Suprapubic skin (tissue), 4 donors: ENCODE measurements around the gene ADGRG1. TPM values are rescaled to one million over a fixed set of nuclear protein-coding genes. Genes with fewer than 3 reads are reported as not detected.

ENCODE experiments used
- DNase-seq, 2 donors: peaks; one replicate each; pipeline ENCODE4 v3.0.0-alpha.2; 2019; ENCODE audit warnings: low spot score in 2 of 2
- H3K27ac ChIP-seq: fragments of 200-600 bp; sonication (generic); one replicate; pipeline ENCODE4 v1.5.1; 2019
- H3K27me3 ChIP-seq: fragments of 200-600 bp; sonication (generic); one replicate; pipeline ENCODE4 v1.5.1; 2019
- H3K36me3 ChIP-seq: fragments of 200-600 bp; sonication (generic); one replicate; pipeline ENCODE4 v1.5.1; 2019
- H3K4me1 ChIP-seq: fragments of 200-600 bp; sonication (generic); one replicate; pipeline ENCODE4 v1.5.1; 2019
- H3K4me3 ChIP-seq: fragments of 200-600 bp; sonication (generic); one replicate; pipeline ENCODE4 v1.5.1; 2019; ENCODE audit warnings: mild to moderate bottlenecking
- H3K9me3 ChIP-seq: fragments of 200-600 bp; sonication (generic); one replicate; pipeline ENCODE4 v1.5.1; 2019
- CTCF ChIP-seq, 2 donors: fragments of 200-600 bp in 1 of 2; fragments of 450-650 bp in 1 of 2; sonication (generic) in 1 of 2; IDR thresholded peaks; one replicate each; pipeline ENCODE4 v1.5.1; 2016 to 2019; ENCODE audit warnings: antibody characterized with exemption in 2 of 2, mild to moderate bottlenecking in 1 of 2, moderate library complexity in 1 of 2
- EP300 ChIP-seq: sonication (generic); formaldehyde crosslinking; IDR thresholded peaks from one replicate; pipeline ENCODE4 v1.6.1; 2017; ENCODE audit warnings: antibody characterized with exemption
- POLR2A ChIP-seq, 2 donors: fragments of 450-650 bp; IDR thresholded peaks; one replicate each; pipeline ENCODE4 v1.6.1; 2017; ENCODE audit warnings: antibody characterized with exemption in 2 of 2, mild to moderate bottlenecking in 2 of 2, moderate library complexity in 2 of 2
- POLR2AphosphoS5 ChIP-seq, 3 donors: sonication (generic); formaldehyde crosslinking; IDR thresholded peaks; one replicate each; pipeline ENCODE4 v1.6.1; 2017; ENCODE audit warnings: antibody characterized with exemption in 3 of 3
- WGBS: methylation state at CpG from one replicate; pipeline ENCODE4 v1.1.5; 2018; 5-methylcytosine and 5-hydroxymethylcytosine counted together
- total RNA-seq, 4 donors: library from RNA; depleted of rRNA; stranded (reverse); fragments of >200 nt; gene quantifications; one replicate each; pipeline ENCODE4 v1.1.0, GENCODE V29; 2016

Gene ADGRG1
- total RNA-seq, 4 donors from 2014 or later, result 107 to 202 (median 139) TPM

- TF ChIP-seq POLR2AphosphoS5 (IDR thresholded peaks at IDR 0.05) (no peak), CTCF (IDR thresholded peaks at IDR 0.05) (no peak), POLR2A (IDR thresholded peaks at IDR 0.05) (no peak), EP300 (no peak)
- Histone ChIP-seq H3K27me3 (no peaks in the 10 kb centered on the region), H3K4me1 (no peaks in the 10 kb centered on the region), H3K4me3 (no peak overlapping the region), H3K36me3 (no peaks in the 10 kb centered on the region), H3K27ac (no peak overlapping the region), H3K9me3 (no peaks in the 10 kb centered on the region)
- WGBS, result 93% methylated on average over 17 of the region's 17 CpGs
- DNase-seq, result peak in 1 of 2 donors; percentile 40
These were observed 69.6 kb downstream of the ADGRG1 start for GRCh38 chr16:57697896-57698537.

- TF ChIP-seq POLR2A (IDR thresholded peaks at IDR 0.05), result no peak
- no peak overlapping the region for H3K27ac ChIP-seq
- H3K4me3 ChIP-seq, result no peak overlapping the region
- WGBS, result 77% methylated on average over 6 of the region's 16 CpGs
- H3K36me3 ChIP-seq, result no peaks in the 10 kb centered on the region
- no peaks in the 10 kb centered on the region for H3K9me3 ChIP-seq
- no peaks in the 10 kb centered on the region for H3K27me3 ChIP-seq
- H3K4me1 ChIP-seq, result no peaks in the 10 kb centered on the region
- peak in 1 of 2 donors; percentile 36 for DNase-seq
These were observed 70.5 kb downstream of the ADGRG1 start for GRCh38 chr16:57698812-57699405.

- no peak overlapping the region for H3K27ac ChIP-seq
- WGBS, result 100% methylated on average over 1 of the region's 3 CpGs
- no peaks in the 10 kb centered on the region for H3K9me3 ChIP-seq
- TF ChIP-seq POLR2AphosphoS5 (IDR thresholded peaks at IDR 0.05) (no peak), CTCF (IDR thresholded peaks at IDR 0.05) (no peak), POLR2A (IDR thresholded peaks at IDR 0.05) (no peak)
- no peak overlapping the region for H3K4me3 ChIP-seq
- H3K4me1 ChIP-seq, result no peaks in the 10 kb centered on the region
- no peaks in the 10 kb centered on the region for H3K36me3 ChIP-seq
- H3K27me3 ChIP-seq, result no peaks in the 10 kb centered on the region
- peak in 1 of 2 donors; percentile 20 for DNase-seq
These were observed 71.1 kb downstream of the ADGRG1 start for GRCh38 chr16:57699481-57699880.

GRCh38 chr16:57699899-57700298, 71.5 kb downstream of the ADGRG1 start:
- Histone ChIP-seq H3K9me3 (no peaks in the 10 kb centered on the region), H3K36me3 (no peaks in the 10 kb centered on the region), H3K4me1 (no peaks in the 10 kb centered on the region), H3K4me3 (no peak overlapping the region), H3K27ac (no peak overlapping the region), H3K27me3 (no peaks in the 10 kb centered on the region)
- peak in 1 of 2 donors; percentile 46 for DNase-seq
- TF ChIP-seq EP300, result no peak
- TF ChIP-seq CTCF (IDR thresholded peaks at IDR 0.05), result no peak
- TF ChIP-seq POLR2AphosphoS5 (IDR thresholded peaks at IDR 0.05), result no peak
- no peak for TF ChIP-seq POLR2A (IDR thresholded peaks at IDR 0.05)
- 92% methylated on average over 6 of the region's 7 CpGs for WGBS

- Histone ChIP-seq H3K9me3 (no peaks in the 10 kb centered on the region), H3K4me1 (no peaks in the 10 kb centered on the region), H3K27ac (no peak overlapping the region), H3K4me3 (no peak overlapping the region), H3K27me3 (no peaks in the 10 kb centered on the region), H3K36me3 (no peaks in the 10 kb centered on the region)
- TF ChIP-seq CTCF (IDR thresholded peaks at IDR 0.05) (no peak), POLR2A (IDR thresholded peaks at IDR 0.05) (no peak), POLR2AphosphoS5 (IDR thresholded peaks at IDR 0.05) (no peak), EP300 (no peak)
- 76% methylated on average over 10 of the region's 10 CpGs for WGBS
- peak in 1 of 2 donors; percentile 34 for DNase-seq
These were observed 72.5 kb downstream of the ADGRG1 start for GRCh38 chr16:57700781-57701551.
